Stimulated activated CD4-positive, alpha-beta T cell treated with anti-CD3 and anti-CD28 coated beads, Interleukin-2, amount 100 ng/mL, for 4 hours (primary cell): Measurements from ENCODE around the gene PTPN11.
"Not testable (repeated sequence)": the region's sequence is repeated elsewhere in the genome, so short reads cannot be mapped to it uniquely, and the experiment has no call there.

ENCODE experiments used
- DNase-seq: peaks from one replicate; pipeline ENCODE4 v3.0.0-alpha.2; 2020; ENCODE audit warnings: low read depth

Gene PTPN11

DNA sequence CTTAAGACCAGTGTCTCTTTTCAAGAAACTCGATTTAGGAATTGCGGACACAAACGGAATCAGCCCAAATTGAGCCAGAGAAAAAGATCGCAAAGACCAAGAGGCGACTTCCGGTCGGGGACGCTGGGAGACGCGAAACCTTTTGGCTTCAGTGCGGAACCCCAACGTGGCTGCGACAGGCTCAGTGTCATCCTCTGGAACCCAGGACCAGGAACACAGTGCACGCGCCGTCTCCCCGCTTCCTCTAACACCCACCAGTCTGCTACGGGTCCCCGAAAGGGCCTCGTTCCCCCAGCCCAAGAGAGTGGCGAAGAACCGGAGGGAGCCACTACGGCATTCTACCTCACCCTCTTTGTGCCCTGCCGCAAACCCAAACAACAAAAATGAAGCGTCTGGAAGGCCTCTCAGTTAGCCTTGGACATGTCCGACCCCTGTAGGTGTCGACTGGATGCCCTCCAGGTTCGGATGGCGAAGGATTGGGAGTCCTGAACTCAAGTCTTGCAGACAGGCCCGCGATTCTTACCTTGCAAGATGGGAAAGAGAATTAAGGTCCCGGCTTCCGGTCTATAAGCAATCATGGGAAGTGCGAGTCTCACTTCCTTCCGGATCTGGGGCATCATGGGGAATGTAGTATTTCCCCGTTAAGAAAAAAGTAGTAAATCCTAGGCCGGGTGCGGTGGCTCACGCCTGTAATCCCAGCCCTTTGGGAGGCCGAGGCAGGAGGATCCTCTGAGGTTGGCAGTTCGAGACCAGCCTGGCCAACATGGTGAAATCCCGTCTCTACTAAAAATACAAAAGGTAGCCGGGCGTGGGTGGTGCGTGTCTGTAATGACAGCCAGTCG, 9.5 kb upstream of the PTPN11 start, which contains the start of gene RPL6:
Gene RPL6 (minus strand): TSS at position 542 of the 842 bp plus-strand sequence. CDS start 949 bp downstream, outside the sequence.
- DNase-seq: peak; percentile 72

DNA sequence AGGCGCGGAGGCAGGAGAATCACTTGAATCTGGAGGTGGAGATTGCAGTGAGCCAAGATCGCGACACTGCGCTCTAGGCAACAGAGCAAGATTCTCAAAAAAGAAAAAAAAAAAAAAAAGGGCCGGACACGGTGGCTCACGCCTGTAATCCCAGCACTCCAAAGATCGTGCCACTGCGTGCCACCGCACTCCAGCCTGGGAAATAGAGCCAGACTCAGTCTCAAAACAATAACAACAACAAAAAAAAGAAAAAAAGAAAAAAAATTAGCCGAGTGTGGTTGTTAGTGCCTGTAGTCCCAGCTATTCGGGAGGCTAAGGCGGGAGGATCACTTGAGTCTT, 8.9 kb upstream of the PTPN11 start:
- DNase-seq: no peak

DNA sequence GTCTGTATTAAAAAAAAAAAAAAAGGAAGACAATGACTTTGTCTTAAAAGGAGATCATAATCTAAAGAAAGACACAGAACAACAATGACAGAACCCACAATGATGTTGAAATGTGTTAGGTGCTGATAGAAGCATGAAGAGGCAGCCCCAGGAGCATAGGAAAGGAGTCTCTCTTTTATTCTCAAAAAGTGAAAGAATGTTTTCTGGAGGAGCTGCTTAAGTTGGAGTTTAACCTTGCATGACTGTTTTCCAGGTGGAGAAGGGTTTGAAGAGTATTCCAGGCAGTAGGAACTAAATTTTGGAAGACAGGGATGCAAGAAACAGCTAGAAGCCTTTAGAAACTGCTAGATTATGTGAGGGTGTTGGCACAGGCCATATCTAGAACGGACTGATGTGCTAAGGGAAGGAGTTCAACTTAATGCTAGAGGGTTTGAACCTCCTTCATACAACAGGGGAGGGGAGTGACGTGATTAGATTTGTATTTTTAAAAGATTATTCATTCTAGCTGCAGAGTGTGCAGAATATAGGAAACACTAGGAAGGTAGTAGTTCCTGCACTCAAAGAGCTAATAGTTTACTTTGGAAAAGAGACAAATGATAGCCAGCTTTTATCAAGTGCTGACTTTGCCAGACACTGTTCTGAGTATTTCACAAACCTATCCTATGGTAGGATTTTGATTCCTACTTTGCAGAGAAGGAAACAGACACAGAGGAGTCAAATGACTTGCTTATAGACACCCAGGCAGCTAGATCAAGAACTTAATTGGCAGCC, 4.7 kb upstream of the PTPN11 start:
- DNase-seq: no peak

DNA sequence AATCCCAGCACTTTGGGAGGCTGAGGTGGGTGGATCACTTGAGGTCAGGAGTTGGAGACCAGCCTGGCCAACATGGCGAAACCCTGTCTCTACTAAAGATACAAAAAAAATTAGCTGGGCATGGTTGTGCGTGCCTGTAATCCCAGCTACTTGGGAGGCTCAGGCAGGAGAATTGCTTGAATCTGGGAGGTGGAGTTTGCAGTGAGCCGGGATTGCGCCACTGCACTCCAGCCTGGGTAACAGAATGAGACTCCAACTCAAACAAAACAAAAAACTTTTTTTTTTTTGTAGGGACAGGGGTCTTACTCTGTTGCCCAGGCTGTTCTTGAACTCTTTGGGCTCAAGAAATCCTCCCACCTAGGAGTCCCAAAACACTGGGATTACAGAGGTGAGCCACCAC, 3.3 kb upstream of the PTPN11 start:
- DNase-seq: not testable (repeated sequence)

DNA sequence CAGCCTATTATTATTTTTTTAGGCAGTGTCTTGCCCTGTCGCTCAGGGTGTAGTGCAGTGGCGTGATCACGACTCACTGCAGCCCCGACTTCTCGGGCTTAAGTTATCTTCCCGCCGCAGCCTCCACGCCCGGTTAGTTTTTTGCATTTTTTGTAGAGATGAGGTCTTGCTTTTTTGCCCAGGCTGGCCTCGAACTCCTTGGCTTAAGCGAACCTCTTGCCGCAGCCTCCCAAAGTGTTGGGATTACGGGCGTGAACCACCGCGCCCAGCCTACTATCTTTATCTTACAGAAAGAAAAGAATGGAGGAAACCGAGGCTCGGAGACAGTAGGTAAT, 507 bp upstream of the PTPN11 start:
- no peak for DNase-seq

DNA sequence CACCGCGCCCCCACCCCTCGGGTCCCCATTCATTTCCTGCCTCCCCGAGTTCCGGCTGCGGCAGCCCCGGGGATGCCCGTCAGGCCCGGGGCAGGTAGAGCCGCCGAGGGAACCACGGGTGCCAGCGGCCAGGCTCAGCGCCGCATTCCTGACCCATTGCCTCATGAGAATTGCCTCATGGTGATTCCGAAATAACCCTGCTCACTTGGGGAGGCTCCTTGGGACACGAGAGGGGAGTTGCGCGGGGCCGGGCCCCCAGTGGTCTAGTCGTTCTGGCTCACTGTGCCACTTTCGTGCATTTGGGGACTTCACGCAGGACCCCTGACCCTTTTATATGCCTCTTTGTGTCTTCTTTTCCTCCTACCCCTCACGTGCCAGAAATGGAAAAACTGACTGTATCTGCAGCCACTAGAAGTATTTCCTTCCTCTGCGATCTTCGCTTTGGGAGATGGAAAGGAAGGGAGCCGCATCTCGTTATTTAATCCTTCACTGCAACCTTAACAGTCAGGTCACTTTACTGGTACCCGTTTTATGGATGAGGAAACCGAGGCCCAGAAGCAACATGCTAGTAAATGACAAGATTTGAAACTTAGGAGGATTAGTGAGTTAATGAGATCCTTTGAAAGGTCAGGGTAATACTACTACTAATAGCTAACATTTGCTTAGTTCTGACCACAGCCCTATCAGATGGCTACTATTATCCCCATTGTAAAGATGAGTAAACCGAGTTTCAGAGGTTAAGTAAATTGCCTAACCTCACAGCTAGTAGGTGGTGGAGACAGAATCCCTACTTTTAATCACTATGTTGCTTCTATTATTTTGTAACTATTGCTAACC, 768 bp downstream of the PTPN11 start:
- DNase-seq: peak; percentile 17

DNA sequence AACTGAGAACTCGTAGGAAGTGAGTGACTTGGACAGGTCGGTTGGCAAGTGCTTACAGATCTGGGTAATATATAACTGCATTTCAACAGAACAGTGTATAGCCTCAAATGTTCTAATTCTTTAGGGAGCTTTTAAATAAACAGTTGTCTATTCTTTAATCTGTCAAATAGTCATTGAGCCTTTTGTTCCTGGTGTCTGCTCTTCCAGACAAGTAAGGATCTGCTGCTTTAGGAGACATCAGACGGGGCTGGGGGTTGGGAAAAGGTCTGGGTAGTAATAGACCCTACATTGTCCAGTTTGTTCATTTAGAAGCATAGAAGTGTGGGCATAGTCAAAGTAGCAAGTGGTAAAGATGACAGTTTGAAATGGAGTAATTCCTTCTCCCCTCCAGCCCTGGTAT, 2.0 kb downstream of the PTPN11 start:
- no peak for DNase-seq

DNA sequence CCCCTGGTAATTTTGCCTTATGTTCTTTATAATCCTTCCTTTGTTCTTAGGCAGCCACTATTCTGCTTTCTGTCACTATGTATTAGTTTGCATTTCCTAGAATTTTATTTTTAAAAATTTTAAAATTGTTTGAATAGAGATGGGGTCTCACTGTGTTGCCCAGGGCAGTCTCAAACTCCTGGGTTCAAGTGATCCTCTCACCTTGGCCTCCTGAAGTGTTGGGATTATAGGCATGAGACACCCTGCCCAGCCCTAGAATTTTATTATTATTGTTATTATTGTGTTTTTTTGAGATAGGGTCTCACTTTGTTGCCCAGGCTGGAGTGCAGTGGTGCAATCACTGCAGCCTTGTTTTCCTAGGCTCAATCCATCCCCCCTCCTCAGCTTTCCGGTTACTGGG, 2.6 kb downstream of the PTPN11 start:
- no peak for DNase-seq

DNA sequence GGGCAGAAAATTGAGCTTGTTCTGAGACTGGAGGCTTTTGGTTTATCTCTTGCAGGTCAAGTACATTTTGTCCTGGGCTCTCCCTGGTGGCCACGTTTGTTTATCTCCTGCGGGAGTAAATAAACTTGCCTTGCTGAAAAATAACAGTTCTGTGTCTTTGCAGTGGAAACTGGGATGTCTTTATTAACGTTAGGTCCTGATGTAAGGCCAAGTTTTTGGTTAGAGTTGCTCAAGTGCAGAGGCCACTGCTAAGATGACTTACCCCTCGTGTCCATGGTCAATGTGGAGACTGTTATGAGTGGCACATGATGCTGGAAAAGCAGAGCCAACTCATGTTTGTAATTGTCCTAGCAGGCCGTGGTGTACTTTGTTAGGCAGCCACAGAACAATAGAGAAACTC, 3.8 kb downstream of the PTPN11 start:
- DNase-seq: no peak

DNA sequence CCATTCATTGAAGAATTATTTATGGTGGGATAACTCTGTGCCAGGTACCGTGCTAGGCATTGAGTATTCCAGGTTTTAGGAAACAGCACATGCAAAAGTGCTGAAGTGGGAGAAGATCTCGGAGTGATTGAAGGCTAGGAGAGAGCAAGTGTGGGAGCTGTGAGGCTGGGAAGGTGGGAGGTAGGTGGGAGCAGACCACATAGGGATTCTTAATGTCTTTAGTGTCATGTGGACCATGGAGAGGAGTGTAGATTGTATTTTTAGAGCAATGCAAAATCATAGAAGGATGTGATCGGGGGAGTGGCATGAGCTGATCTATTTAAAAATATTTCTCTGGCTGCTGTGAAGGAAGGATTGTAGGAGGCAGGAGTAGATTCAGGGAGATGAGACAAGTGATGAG, 5.4 kb downstream of the PTPN11 start:
- DNase-seq: no peak

DNA sequence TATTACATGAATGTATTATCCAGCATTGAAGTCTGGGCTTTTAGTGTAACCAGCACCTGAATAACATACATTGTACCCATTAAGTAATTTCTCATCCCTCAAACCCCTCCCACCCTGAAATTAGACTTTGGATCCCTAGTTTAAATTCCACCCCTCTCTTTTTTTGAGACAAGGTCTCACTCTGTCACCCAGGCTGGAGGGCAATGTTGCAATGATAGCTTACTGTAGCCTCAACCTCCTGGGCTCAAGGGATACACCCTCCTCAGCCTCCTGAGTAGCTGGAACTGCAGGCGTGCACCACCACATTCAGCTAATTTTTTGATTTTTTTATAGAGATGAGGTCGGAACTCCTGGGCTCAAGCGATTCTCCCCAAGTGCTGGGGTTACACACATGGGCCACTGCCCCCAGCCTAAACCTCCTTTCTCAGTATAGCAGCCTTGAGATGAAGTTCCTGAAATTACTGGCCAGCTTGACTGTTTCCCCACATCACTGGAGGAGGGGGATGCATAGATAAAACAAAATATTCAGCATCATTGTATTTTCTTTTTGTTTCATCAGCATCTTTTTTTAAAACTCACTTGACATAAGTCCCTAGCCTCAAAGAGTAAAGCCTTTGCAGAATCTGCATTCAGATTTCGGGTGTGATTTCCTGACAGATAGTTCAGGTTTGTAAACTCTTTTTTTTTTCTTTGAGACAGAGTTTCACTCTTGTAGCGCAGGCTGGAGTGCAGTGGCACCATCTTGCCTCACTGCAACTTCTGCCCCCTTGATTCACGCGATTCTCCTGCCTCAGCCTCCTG, 7.0 kb downstream of the PTPN11 start:
- no peak for DNase-seq

DNA sequence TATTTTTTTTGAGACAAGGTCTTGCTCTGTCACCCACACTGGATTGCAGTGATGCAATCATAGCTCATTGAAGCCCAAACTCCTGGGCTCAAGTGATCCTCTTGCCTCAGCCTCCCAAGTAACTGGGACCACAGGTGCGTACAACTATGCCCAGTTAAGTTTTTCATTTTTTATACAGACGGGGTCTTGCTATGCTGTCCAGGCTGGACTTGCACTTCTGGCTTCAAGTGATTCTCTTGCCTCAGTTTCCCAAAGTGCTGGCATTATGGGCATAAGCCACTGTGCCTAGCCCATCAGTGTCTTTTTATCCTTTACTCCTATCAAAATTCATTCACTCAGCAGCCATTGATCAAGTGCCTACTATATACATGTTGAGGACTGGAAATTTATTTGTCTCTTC, 9.0 kb downstream of the PTPN11 start:
- no peak for DNase-seq

DNA sequence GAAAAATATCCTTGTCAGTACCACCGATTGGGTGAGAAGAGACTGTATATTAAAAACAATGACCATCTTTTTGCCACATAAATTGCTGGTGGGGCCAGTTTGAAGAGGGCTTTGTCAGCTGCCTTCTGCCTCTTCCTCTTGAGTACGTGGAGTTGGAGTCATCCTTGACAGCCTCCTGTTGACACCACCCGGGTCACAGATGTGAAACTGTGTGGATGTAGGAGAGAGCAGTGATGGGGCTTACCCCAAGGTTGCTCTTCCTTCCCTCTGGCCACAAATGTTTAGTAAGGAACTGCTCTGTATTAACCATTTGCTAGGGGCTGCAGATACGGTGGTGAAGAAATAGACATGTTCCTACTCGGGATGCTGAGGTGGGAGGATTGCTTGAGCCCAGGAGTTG, 12.2 kb downstream of the PTPN11 start:
- DNase-seq: no peak

DNA sequence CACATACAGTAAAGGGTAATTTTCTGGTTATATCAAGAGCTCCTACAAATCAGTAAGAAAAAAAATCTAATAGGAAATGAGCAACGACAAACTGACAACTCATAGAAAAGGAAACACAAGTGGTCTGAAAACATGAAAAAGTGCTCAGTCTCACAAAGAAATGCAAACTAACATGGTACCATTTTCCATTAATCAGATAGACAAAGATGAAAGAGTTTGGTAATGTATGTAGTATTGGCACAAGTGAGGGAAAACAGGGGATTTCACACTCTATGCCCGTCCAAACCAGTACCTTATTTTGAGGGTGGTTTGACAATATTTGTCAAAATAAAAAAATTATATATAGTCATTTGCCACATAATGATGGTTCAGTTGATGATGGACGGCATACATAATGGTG, 13.2 kb downstream of the PTPN11 start:
- DNase-seq: no peak

DNA sequence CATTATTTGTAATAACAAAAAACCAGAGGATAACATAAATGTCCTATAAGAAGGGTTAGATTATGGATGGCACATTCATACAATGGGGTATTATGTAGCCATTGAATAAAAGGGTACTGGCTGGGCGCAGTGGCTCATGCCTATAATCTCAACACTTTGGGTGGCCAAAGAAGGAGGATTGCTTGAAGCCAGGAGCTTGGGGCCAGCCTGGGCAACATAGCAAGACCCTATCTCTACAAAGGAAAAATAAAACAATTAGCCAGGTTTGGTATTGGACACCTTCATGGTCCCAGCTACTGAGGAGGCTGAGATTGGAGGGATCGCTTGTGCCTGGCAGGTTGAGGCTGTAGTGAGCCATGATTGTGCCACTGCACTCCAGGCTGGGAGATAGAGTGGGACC, 14.8 kb downstream of the PTPN11 start:
- DNase-seq: no peak

DNA sequence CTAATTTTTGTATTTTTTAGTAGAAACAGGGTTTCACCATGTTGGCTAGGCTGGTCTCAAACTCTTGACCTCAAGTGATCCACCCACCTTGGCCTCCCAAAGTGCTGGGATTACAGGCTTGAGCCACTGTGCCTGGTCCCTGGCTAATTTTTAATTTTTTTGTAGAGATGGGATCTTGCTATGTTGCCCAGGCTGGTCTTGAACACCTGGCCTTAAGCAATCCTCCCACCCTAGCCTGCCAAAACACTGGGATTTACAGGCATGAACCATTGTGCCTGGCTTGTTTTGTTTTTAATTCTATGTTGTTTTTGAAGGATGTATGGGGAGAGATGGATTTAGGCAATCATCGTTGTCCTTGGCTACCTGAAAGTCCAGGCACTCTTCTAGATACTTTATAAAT, 19.9 kb downstream of the PTPN11 start:
- not testable (repeated sequence) for DNase-seq

DNA sequence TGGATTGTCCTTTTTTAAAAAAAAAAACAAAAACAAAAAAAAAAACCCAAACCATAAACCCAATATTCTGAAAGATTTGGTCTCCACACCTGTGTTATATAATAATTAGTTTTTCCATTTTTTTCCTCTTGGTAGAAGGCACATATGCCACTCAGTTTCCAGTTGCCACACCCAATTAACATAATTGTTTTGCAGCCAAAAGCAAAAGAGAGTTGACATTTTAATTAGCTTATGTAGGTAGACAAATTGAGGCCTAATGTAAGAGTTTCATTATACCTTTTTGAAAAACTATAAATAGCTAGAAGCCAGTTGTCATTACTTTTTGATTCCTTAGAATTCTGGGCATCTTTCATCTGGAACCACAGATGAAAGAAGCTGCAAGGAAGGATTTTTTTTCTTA, 21.0 kb downstream of the PTPN11 start:
- no peak for DNase-seq

DNA sequence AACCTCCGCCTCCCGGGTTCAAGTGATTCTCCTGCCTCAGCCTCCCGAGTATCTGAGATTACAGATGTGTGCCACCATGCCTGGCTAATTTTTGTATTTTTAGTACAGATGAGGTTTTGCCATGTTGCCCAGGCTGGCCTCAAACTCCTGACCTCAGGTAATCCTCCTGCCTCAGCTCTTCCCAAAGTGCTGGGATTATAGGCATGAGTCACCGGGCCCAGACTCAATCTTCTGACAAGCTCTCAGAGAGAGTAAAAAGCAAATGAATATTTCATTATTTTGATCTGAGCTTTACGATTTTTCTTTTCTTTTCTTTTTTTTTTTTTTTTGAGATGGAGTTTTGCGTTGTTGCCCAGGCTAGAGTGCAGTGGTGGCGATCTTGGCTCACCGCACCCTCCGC, 21.9 kb downstream of the PTPN11 start:
- not testable (repeated sequence) for DNase-seq

DNA sequence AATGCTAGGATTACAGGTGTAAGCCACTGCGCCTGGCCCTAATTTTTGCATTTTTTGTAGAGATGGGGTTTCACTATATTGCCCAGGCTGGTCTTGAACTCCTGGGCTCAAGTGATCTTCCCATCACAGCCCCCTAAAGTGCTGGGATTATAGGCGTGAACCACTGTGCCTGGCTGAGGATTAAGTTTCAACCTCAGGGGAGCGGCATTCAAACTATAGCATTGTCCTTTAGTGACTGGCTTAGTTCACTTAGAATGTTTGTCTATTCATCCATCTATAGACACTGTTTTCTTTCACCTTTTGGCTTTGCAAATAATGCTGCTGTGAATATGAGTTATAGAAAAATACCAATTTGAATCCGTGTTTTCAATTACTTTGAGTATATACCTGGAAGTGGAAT, 25.2 kb downstream of the PTPN11 start:
- no peak for DNase-seq

DNA sequence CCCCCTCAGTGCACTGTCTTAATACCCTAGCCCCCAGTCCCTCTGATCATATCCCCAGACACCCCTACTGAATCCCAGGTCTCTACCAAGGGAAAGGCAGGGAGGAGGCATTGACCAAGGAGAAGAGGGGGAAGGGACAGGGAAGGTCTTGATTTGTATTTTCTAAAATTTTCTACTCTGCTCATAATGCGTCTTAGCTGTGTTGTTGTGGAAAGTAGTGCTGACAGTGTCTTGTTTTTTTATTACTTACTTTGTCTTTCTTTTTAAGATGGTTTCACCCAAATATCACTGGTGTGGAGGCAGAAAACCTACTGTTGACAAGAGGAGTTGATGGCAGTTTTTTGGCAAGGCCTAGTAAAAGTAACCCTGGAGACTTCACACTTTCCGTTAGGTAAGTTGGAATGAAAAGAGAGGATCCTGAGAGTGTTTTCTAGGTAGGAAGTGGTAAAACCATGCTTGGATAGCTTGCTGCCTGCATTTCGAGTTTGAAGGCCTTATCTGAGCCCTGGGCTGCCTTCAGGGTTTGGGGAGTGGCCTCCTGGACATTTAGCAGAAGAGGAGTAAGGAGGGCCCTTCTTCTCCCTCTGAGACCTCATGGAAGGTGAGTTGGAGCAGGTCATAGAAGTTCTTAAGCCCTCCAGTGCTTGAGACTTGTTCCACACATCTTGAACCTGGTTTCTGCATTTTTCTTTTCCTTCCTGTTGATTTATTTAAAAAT, 27.4 kb downstream of the PTPN11 start:
- DNase-seq: no peak

DNA sequence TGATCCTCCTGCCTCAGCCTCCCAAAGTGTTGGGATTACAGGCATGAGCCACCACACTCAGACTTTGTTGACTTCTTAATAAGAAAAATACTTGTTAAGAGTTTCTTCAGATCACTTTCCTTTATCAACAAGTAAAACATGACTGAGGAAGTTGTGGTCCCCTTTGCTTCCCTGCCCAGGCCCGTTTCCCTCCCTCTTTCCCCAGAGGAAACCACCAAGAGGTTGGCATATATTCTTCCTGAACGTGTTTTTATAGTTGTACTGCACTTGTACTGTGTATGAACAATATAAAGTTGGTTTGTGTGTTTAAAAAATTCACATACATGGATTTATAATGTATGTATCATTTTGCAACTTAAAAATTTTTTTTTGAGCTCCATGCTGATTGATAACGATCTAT, 28.4 kb downstream of the PTPN11 start:
- no peak for DNase-seq
